GM13976 (cell line): Measurements from ENCODE around the gene DDAH1.
"Not testable (repeated sequence)": the region's sequence is repeated elsewhere in the genome, so short reads cannot be mapped to it uniquely, and the experiment has no call there.

ENCODE experiments used
- DNase-seq: peaks from one replicate; pipeline ENCODE4 v3.0.0; 2012; ENCODE audit warnings: low spot score
- in situ Hi-C: fragments of 300-500 bp; cut with MboI; formaldehyde crosslinking; loops from one replicate; pipeline ENCODE4 v1.12.0; 2022; ENCODE audit warnings: low sequenced_read_pairs, mixed read lengths, inconsistent platforms; ENCODE audit not compliant: unreplicated experiment
- TF ChIP-seq, protein P1 (sequence below): IDR thresholded peaks from 2 replicates; pipeline ENCODE4 v1.5.1; 2012; ENCODE audit warnings: borderline replicate concordance, mild to moderate bottlenecking; ENCODE audit not compliant: insufficient read depth; ENCODE audit errors: extremely low read depth, missing control alignments, control extremely low read depth

Gene DDAH1

DNA sequence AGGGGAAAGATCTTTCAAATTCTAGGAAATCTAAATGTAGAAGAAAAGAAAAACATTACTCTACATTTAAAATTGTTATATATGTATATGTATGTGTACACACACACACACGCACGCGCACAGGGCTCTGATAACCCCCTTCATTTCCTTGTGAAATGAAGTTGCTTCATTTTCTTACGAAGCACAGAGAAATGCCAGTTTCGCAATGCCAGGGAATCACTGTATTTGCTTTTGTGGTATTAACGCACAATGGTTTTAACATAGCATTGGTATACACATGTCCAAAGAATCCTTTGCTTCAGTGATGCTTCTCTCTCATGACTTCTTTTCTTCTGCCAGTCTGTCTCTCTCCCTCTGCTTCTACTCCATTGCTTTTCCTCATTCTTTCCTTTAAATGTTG lies 8.4 kb upstream of the DDAH1 start:
- no peak for DNase-seq
- in situ Hi-C loops = no loop called here
- TF ChIP-seq, protein P1, sequence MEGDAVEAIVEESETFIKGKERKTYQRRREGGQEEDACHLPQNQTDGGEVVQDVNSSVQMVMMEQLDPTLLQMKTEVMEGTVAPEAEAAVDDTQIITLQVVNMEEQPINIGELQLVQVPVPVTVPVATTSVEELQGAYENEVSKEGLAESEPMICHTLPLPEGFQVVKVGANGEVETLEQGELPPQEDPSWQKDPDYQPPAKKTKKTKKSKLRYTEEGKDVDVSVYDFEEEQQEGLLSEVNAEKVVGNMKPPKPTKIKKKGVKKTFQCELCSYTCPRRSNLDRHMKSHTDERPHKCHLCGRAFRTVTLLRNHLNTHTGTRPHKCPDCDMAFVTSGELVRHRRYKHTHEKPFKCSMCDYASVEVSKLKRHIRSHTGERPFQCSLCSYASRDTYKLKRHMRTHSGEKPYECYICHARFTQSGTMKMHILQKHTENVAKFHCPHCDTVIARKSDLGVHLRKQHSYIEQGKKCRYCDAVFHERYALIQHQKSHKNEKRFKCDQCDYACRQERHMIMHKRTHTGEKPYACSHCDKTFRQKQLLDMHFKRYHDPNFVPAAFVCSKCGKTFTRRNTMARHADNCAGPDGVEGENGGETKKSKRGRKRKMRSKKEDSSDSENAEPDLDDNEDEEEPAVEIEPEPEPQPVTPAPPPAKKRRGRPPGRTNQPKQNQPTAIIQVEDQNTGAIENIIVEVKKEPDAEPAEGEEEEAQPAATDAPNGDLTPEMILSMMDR = no peak

DNA sequence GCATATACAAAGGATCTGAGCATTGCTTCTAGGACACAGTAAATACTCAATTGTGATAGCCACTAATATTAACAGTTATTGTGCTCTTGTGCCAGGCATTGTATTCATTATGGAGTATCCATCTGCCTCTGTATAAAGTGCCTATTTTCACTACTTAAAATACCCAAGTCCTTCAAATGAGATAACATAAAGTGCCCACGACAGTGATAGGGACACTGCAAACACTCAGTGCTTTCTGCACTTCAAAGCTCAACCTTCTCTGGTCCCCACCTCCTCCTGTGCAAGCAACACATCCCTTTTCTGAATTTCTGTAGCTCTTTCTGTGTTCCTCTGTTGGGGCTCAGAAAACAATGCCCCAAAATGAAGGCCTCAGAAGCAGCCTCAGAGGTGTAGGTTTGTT lies 6.6 kb upstream of the DDAH1 start:
- DNase-seq = no peak
- in situ Hi-C loops = no loop called here
- TF ChIP-seq, protein P1 = no peak

DNA sequence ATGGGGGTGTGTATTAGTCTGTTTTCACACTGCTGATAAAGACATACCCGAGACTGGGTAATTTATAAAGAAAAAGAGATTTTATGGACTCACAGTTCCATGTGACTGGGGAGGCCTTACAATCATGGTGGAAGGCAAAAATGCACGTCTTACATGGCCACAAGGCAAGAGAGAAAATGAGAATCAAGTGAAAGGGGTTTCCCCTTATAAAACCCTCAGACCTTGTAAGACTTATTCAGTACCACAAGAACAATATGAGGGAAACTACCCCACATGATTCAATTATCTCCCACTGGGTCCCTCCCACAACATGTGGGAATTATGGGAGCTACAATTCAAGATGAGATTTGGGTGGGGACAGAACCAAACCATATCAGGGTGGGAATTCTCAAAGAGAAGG lies 5.2 kb upstream of the DDAH1 start:
- in situ Hi-C loops, DNase-seq: not testable (repeated sequence)

DNA sequence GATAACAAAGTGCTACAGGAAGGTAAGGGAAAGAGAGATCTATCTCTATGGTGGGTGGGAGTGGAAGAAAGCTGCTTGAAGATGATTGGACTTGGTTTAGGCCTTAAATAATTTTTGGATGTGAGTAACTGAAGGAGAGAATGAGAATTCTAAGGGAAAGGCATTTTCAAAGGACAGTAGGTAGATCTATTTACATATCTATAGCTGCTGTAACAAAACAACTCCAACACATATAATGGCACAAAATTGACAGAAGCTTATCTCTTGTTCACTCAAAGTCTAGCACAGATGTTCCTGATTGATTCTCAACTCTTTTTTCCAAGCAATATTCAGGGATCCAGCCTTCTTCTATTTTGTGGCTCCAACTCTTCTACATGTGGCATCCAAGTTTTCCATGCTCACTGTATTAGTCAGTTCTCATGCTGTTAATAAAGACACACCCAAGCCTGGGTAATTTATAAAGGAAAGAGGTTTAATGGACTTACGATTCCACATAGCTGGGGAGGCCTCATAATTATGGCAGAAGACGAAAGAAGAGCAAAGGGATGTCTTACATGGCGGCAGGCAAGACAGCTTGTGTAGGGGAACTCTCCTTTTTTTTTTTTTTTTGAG lies 3.1 kb upstream of the DDAH1 start:
- no peak for DNase-seq
- TF ChIP-seq, protein P1 = no peak
- in situ Hi-C loops = no loop called here

DNA sequence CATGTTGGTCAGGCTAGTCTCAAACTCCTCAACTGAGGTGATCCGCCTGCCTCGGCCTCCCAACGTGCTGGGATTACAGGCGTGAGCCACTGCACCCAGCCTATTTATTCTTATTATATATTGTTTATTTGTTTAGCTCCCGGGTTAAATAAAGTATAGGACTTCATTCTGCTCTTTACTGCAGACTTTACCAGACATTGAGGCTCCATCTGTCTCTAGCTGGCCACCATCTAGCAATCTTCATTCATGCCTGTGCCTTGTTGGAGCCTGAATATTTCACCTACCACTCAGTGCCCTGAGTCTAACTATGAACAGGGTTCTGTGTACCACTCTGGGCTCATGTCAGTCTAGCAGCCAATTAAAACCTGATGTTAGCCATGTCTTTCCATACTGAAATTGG lies 2.1 kb upstream of the DDAH1 start:
- TF ChIP-seq, protein P1 = no peak
- in situ Hi-C loops = no loop called here
- no peak for DNase-seq

DNA sequence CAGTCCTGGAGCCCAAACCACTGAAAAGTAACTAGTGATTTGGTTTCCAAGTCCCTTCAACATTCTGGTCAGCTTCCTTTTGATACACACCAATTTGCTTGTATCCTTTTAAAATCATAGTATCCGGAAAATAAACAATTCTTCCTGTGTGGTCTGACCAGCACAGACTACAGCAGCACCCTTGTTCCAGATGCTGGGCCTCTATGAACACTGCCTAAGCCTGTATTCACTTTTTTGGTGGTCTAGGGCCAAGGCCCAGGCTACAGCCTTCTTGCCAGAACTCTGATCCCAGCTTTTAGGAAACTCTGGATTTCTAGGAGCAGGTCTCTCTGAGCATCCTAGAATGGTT lies 801 bp upstream of the DDAH1 start:
- in situ Hi-C loops = no loop called here
- TF ChIP-seq, protein P1 = no peak
- DNase-seq = no peak

DNA sequence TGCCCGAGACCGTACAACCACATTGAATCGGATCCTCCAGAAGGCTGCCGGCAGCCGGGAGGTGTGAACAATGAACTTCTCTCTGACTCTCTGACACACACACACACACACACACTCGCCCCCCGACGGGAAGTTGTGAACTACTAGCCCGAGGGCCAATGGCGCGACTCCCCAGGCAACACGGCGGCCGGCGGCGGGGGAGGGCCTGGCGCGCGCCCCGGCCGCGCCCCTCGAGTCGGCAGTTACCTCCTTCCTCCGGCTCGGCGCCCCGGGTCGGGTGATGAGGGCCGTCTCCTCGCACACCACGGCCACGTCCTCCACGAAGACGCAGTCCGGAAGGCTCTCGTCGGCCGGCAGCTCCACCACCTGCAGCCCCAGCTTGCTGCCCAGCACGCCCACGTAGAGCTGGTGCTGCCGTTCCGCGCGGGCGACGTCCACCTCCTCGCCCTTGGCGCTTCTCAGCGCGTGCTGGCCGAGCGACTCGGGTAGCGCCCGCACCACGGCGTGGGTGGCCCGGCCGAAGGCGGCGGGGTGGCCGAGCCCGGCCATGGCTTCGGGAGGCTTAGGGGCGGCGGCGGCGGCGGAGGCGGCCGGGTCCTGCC lies 361 bp downstream of the DDAH1 start:
- in situ Hi-C loops = no loop called here
- TF ChIP-seq, protein P1 = no peak
- DNase-seq = peak; percentile 71
